ENCODE results near the gene DNAAF1. TPM values are rescaled to one million over a fixed set of nuclear protein-coding genes. Genes with fewer than 3 reads are reported as not detected.
A peak's percentile ranks its signal among the peaks of the same experiment; 100 is the strongest.

The DNAAF1 gene
- total and polyA plus RNA-seq, 2 of the 8 experiments (the other 6 are each of a cell fraction or from before 2014, with no cell fraction given): 0.09 to 0.15 TPM

DNA sequence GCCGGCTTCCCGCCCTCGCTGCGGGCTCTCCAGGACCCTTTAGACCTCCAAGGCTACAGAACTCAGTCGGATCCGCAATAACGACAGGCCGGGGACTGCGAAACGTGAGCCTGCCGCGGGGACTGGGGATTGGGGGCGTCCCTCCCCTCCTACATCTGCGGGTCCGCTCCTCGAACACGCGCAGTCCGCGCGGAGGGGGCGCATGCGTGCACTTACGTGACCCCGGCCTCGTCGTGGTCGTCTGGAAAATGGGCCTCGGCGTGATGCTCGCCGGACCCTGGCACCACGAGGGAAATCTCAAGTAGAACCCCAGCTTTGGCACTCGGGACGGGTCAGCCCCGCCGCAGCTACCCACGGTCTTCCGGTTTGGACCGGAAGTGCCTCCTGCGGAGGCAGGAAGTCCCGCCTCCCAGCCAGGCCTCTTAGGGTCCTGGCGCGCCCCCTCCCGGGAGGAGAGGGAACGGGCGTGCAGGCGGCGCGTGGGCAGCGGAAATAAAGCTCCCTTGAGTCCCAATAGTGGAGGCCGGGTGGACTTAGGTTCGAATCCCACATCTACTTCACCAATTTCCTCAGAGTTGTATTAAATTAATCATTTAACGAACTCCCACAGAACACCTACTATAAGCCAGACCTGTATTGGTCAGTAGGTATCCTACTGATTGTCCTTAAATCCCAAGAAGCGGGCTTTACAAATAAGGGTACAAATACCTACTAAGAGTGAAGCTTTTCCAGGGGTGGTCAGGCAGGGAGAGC is 41.8 kb downstream of the DNAAF1 start, which contains the start of gene TAF1C (continued):
- peak; percentile 61; the same call in 1 of the 2 replicates for TF ChIP-seq RBBP5 (IDR thresholded peaks at IDR 0.05; ENCODE audit: borderline replicate concordance, low read depth, low read length)
- no peak for TF ChIP-seq GTF2F1 (IDR thresholded peaks at IDR 0.05; ENCODE audit: borderline replicate concordance, low read depth, low read length)
- 0 out of 3 replicates have a peak, but pooled peaks of 1 of the 2 experiments have one; percentile 54 for TF ChIP-seq EP300 (IDR thresholded peaks at IDR 0.05; ENCODE audit: borderline replicate concordance in 1 of 2, low read depth in 2 of 2, low read length in 2 of 2)
- TF ChIP-seq SAP30 (IDR thresholded peaks at IDR 0.05; ENCODE audit: insufficient read depth, insufficient replicate concordance, low read length): no peak
- no peak for TF ChIP-seq CHD1 (IDR thresholded peaks at IDR 0.05; ENCODE audit: low read depth, low read length)
- TF ChIP-seq ASH2L (IDR thresholded peaks at IDR 0.05; ENCODE audit: low read length): peak; percentile 98
- no peak for TF ChIP-seq KDM5A (IDR thresholded peaks at IDR 0.05; ENCODE audit: low read length)
- TF ChIP-seq, protein P1, sequence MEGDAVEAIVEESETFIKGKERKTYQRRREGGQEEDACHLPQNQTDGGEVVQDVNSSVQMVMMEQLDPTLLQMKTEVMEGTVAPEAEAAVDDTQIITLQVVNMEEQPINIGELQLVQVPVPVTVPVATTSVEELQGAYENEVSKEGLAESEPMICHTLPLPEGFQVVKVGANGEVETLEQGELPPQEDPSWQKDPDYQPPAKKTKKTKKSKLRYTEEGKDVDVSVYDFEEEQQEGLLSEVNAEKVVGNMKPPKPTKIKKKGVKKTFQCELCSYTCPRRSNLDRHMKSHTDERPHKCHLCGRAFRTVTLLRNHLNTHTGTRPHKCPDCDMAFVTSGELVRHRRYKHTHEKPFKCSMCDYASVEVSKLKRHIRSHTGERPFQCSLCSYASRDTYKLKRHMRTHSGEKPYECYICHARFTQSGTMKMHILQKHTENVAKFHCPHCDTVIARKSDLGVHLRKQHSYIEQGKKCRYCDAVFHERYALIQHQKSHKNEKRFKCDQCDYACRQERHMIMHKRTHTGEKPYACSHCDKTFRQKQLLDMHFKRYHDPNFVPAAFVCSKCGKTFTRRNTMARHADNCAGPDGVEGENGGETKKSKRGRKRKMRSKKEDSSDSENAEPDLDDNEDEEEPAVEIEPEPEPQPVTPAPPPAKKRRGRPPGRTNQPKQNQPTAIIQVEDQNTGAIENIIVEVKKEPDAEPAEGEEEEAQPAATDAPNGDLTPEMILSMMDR (IDR thresholded peaks at IDR 0.05; ENCODE audit: control extremely low read depth in 1 of 3, insufficient read depth in 1 of 3, low read depth in 1 of 3, low read length in 3 of 3): peak; percentile 84 to 94 (median 89)
- peak; percentile 98 for TF ChIP-seq GABPA (IDR thresholded peaks at IDR 0.05; ENCODE audit: borderline replicate concordance, insufficient read depth, low read length)
- TF ChIP-seq CREB1 (IDR thresholded peaks at IDR 0.05): peak; percentile 57; the same call in 1 of the 2 replicates
- 0 out of 2 replicates have a peak, but pooled peaks have one; percentile 39 for TF ChIP-seq POLR2AphosphoS5 (IDR thresholded peaks at IDR 0.05; ENCODE audit: low read depth, low read length)
- TF ChIP-seq BCL11A (IDR thresholded peaks at IDR 0.05; ENCODE audit: low read depth in 2 of 2, low read length in 2 of 2): no peak
- TF ChIP-seq PHF8 (conservative IDR thresholded peaks at IDR 0.05; ENCODE audit: low read depth, low read length): peak; percentile 94
- no peak for TF ChIP-seq SIRT6 (IDR thresholded peaks at IDR 0.05; ENCODE audit: low read length)
- no peak for TF ChIP-seq CEBPB (IDR thresholded peaks at IDR 0.05; ENCODE audit: low read depth, low read length)
- peak; percentile 76 for TF ChIP-seq TBP (IDR thresholded peaks at IDR 0.05; ENCODE audit: low read depth, low read length)
- 0 out of 4 replicates have a peak, but pooled peaks have one; percentile 63 to 66 for TF ChIP-seq HDAC2 (IDR thresholded peaks at IDR 0.05; ENCODE audit: borderline replicate concordance in 1 of 2, low read depth in 2 of 2, low read length in 2 of 2)
- TF ChIP-seq JUN (IDR thresholded peaks at IDR 0.05; ENCODE audit: low read depth, low read length): no peak
- TF ChIP-seq HDAC6 (IDR thresholded peaks at IDR 0.05; ENCODE audit: low read depth, low read length): no peak
- no peak for TF ChIP-seq CBX5 (IDR thresholded peaks at IDR 0.05; ENCODE audit: low read depth, low read length)
- no peak for TF ChIP-seq SP1 (IDR thresholded peaks at IDR 0.05; ENCODE audit: low read depth, low read length)

Measured in H1 (cell line).